Stimulated activated CD8-positive, alpha-beta memory T cell treated with anti-CD3 and anti-CD28 coated beads, Interleukin-12 subunit alpha, Interleukin-12 subunit beta, amount 100 ng/mL, for 24 hours (primary cell): ENCODE results near the gene CD79A.
"Not testable (repeated sequence)": the region's sequence is repeated elsewhere in the genome, so short reads cannot be mapped to it uniquely, and the experiment has no call there.

Experiments
- DNase-seq: peaks from one replicate; pipeline ENCODE4 v3.0.0-alpha.2; 2020; ENCODE audit errors: extremely low read depth

CD79A gene

DNA sequence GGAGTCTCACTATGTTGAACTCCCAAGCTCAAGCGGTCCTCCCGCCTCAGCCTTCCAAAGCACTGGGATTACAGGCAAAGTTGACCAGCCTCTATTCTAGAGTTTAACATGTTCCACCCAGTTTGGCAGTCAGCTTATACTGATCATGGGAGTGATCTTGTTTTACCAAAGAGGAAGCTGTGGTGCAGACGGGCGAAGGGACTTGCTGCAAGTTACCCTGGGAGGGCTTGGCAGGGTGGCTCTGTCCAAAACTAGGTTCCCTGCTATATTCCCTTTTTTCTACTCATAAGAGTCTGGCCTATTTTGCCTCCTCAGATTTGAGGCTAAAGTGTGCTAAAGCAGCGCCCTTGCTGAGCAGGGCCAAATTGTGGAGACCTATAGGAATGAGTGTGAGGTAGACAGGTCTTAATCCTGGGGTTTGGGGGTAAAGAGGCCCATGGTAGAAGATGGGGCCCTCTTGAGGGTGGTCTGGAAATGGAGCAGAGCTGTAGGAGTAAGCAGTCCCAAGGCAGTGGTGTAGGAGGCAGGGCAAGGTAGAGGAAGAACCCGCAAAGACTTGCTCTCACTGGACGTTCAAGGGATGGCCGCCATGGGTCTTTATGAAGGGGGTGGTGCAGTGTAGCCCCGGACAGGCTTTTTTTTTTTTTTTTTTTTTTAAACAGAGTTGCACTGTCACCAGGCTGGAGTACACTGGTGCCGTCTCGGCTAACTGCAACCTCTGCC, 13.7 kb upstream of the CD79A start:
- DNase-seq, result no peak

DNA sequence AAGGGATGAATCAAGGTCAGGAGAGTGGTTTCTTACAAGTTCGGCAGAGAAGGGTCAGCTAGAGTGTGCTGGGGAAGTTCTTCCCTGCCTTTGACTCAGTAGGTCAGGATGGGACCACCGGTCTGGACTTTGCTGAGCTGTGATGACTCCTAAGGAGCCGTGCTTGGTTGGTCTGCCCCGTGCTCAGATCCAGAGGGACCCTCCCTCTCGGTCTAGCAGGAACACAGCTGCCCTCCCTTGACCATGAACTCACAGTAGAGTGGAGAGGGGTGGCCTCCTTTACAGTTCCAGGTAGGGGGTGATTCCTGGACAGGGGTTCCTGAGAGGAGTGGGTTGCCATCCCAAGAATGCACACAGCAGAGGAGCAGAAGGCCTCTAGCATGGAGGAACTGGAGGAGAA, 12.7 kb upstream of the CD79A start:
- no peak for DNase-seq

DNA sequence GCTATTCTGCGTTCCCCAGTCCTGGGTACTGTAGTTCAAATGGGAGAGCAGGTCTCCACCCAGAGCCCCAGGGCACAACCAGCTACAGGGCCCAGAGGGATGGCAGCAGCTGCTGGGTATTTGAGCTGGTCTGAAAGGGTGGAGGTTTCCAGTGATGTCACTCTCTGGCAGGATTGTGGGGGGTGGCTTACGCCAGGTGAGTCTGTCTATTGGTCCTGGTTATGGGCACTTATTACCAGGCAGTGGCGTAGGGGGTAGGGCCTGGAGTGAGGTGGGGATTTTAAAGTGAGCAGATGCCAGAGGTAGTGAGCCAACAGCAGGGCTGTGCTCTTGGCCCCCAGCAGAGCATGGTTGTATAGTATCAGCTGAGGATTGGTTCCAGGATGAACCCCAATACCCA, 10.8 kb upstream of the CD79A start:
- no peak for DNase-seq

DNA sequence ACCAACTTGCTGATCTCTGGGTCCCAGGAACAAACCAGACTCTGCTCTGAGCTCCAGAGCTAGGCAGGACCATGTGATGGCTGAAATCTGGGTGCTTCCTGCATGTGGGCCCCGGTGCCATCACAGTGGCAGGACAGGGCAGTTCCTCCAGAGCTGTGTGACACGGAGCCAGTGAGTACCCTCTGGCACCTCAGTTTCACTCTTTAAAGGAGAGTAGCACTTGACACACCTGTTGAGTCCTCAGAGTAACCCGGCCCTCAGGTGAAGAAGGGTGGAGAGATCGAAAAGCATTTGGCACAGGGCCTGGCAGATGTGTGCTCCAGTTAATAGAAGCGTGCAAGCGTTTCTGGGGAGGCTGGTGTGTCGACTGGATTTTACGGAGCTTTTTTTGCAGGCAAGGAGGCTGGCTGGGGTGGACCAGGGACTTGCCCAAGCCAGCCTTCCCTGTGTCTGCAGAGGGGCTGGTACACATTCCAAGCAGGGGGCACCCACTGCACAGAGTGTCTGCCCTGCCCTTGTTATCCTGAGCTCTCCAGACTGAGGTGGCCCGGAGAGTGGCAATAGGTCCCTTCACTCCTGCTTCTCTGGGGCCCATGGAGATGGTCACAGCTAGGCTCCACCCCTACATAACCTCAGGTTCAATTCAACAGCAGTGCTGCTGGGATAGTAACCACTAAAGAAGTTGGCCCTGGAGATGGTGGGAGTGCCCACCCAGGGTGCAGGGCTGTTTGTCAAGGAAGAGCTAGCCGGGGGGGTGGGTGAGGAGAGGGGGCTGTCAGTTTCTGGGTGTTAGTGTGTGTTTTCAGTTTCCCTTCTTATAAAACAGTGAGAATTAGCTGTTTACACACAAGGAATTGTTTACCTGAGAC, 8.7 kb upstream of the CD79A start:
- DNase-seq, result no peak

DNA sequence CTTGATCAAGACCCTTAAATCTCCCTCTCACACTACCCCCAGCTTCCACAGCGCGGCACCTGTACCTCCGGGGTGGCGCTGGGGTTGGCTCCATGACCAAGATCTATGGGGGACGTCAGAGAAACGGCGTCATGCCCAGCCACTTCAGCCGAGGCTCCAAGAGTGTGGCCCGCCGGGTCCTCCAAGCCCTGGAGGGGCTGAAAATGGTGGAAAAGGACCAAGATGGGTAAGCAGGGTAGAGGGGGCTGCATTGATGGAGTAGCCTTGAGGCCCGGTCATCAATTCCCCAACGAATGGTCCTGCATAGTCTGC, 8.1 kb upstream of the CD79A start:
- no peak for DNase-seq

DNA sequence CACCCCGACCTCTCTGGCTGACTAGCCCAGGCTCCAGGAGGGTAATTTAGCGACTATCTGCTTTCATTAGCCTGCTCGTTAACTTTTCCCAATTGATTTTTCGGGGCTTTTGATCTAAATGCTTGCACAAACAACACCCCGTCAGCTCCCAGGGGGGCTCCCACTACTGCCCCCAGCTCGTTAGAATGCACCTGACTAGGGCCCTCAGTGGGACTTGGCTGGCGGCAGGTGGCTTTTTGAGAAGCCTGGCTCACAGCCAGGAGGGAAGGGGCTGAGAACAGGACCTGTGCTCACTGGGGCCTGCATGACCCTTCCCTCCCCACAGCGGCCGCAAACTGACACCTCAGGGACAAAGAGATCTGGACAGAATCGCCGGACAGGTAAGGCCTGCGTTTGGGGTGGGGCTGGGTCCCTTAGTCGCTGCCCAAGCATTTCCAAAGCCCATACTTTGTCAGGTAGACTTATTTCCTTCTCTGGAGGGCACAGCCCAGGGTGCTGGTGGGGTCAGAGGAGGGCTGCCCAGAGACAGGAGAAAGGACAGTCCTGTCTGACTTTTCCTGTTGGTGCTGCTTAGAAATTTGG, 7.6 kb upstream of the CD79A start:
- no peak for DNase-seq

DNA sequence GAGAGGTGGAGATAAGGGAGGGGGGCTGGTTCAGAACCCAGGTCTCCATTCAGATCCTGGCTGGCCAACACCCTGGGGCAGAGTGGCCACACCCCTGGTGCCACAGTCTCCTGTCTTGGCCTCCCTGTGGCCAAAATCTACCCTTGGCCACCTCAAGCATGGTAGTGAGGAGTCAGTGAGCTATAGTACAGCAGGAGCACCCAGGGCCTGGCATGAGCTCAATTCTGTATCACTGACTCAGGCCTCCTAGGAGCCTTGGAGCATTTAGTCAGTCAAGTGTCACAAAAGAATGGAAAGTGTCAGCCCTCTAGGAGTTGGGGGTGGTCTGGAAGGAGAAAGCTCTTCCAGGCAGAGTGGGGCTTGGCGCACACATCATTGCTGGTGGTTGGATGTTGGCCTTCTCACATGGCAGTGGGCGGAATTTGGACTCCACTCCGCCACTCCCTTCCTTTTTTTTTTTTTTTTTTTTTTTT, 6.6 kb upstream of the CD79A start:
- DNase-seq, result no peak

DNA sequence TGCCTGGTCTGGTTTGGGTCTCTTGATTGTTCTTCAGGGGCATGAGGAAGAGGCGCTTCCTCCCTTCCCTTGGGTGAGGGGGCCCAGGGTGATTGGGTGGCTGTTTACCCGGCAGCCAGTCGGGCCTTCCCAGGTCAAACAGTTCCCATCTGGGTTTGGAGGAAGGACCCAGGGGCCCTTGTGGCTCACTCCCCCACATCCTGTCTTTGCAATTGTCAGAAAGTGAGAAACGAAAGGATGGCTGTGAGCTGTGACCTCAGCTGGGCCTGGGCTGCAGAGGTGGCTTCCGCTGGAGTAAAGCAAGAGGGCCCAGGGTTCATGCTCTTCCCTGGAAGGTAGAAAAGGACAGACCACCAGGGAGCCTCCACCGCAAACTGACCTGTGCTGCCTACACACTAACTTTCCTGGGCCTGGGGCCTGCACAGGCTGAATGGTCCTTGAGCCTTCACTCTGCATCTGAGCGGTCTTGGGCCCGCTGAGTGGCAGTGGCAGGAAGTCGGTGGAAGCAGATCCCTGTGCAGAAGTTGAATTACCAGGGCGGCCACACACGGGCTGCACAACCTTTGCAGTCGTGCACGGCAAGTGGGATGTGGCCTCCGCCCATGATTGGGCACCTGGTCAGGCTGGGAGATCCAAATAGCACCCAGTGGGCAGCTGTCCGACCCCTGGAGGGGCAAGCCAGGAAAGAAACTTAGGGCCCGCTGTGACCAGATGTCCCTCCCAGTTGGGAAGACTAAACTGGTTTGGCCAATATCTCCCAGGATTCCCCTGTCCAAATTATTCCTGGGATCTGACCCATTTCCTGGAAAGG, 5.3 kb upstream of the CD79A start:
- no peak for DNase-seq

DNA sequence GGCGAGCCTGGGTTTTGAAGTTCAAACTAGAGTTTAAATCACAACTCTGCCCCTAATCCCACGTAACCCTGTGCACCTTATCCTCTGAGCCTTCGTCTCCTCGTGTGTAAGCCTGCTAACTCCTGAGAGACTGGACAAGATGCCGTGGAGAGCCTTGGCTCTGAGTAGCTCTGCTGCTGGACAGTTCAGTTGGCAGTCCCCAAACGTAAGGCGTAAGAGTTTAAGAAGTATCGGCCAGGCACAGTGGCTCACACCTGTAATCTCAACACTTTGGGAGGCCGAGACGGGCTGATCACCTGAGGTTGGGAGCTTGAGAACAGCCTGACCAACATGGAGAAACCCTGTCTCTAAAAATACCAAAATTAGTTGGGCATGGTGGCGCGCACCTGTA, 4.7 kb upstream of the CD79A start:
- no peak for DNase-seq

DNA sequence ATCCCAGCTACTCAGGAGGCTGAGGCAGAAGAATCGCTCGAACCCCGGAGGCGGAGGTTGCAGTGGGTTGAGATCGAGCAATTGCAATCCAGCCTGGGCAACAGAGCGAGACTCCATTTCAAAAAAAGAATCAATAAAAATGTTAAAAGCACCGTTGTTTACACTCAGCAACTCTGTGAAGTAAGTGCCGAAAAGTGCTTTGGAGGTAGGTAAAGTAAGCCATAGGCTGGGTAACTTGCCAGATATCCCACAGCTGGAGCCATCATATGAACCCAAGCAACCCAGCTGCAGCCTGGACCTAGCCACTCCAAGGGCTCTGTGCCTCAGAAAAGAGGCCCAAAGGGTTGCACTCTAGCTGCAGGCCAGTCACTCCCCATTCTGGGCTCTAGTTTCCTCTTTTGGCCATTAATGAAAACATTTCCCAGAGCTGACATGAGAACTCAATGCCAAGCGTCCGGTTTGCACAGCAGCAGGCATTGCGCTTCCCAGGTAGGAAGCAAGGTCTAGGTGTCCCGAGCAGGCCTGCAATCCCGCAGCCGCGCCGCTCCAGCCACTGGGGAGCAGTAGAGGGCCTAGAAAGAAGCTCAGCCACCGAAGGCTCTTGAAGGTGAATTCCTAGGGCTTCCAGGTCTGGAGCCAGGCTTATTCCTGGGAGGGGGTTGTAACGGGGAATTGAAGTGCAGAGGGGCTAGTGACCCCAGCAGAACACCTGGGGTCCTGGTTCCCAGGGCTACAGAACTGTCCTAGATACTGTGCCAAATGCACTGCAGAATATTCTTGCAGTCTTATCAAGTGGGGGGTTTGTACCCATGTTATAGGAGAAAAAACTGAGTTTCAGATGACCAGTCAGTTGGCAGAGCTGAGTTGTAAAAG, 4.1 kb upstream of the CD79A start:
- no peak for DNase-seq

DNA sequence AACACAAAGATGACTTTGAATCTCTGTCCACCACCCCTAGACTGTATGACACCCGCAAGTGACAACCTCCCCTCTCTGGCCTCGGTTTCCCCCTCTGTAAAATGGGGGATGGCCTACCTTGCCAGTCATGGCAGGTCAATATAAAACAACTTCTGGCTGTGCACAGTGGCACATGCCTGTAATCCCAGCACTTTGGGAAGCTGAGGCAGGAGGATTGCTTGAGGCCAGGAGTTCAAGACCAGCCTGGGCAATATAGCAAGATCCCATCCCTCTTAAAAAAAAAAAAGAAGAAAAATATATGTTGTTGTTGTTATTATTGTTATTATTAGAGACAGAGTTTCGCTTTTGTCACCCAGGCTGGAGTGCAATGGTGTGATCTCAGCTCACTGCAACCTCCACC, 1.1 kb upstream of the CD79A start:
- DNase-seq, result not testable (repeated sequence)

DNA sequence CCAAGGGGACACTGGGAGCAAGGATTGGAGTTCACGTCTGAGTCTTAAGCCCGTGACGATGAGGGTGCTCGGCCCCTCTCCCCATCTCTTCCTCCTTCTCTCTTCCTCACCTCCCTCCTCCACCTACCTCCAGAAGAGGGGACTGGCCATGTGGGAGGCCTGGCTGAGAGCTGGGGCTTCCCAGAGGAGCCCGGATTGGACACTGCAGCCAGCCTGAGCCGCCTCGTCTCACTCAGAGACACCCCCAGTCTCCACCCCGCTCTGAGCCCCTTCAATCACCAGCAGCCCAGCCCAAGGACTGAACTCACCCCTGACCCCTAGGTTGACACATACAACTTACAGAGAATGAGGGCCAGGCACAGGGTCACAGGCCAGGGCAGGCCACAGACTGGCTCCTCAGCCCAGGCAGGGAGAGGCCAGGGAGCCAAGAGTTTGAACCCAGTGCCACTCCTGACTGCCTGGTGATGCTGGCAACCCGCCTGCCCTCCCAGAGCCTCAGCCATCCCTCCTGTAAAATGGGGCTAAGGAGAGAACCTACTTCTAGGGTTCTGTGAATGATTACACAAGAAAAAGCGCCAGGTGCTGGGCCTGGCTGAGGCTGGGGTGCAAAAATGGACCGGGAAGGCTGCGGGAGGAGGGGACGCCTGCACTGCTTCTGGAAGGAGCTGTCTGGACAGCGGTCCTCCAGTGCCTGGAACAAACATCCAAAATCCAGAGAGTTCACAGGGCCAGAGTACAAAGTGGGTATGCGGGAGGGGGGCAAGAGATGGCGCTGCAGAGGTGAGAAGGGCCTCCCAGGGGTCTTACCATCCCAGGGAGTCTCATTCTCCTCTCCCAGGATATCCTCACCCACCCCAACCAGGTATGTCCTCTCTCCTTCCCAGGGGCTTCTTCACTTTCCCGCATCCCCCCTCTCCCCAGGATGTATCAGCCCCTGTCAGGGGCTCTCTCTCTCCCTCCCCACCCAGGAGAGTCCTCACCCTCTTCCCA, 1.1 kb downstream of the CD79A start:
- DNase-seq, result no peak

DNA sequence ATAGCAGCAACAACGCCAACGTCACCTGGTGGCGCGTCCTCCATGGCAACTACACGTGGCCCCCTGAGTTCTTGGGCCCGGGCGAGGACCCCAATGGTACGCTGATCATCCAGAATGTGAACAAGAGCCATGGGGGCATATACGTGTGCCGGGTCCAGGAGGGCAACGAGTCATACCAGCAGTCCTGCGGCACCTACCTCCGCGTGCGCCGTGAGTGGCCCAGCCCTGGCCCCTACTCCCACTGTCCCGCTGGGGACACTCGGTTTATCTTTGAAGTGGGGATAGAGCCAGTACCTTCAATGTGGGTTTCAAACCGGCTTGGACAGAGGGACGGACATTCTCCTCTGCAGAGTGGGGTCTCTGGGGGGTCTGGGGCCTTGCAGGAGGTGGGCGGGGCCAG, 2.0 kb downstream of the CD79A start:
- DNase-seq, result no peak

DNA sequence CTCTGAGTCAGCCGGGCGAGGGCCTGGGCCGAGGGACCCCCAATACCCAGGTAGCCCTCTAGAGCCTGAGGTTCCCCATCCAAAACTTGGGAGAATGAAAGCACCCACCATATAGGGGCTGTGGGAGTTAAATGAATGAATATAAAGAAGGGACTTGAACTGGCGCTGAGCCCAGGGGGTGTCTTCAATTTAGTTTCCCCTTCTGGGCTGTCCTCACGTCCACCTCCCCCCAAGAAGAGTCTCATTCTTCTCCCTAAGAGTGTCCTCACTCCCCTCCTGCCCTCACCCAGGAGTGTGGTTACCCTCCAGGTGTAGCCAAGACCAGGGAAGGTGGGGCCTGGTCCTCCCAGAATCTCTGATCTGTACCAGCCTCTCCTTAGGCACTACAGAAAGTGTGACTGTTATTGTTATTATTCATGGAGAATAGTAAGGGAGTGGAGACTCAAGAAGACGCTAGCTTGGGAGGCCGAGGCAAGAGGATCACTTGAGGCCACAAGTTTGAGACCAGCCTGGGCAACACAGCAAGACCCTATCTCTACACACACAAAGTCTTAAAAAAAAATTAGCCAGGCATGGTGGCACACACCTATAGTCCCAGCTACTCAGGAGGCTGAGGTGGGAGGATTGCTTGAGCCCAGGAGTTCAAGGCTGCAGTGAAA, 2.7 kb downstream of the CD79A start:
- no peak for DNase-seq

DNA sequence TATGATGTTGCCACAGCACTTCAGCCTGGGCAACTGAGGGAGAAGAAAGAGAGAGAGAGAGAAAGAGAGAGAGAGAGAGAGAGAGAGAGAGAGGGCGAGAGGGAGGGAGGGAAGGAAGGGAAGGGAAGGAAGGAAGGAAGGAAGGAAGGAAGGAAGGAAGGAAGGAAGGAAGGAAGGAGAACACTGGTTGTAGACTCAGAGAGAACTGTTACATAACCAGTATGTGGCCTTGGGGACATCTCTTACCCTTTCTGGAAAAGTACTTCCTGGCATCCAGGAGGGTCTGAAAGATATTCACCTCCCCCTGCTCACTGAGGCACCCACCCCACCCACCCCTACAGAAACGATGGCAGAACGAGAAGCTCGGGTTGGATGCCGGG, 3.2 kb downstream of the CD79A start:
- no peak for DNase-seq

DNA sequence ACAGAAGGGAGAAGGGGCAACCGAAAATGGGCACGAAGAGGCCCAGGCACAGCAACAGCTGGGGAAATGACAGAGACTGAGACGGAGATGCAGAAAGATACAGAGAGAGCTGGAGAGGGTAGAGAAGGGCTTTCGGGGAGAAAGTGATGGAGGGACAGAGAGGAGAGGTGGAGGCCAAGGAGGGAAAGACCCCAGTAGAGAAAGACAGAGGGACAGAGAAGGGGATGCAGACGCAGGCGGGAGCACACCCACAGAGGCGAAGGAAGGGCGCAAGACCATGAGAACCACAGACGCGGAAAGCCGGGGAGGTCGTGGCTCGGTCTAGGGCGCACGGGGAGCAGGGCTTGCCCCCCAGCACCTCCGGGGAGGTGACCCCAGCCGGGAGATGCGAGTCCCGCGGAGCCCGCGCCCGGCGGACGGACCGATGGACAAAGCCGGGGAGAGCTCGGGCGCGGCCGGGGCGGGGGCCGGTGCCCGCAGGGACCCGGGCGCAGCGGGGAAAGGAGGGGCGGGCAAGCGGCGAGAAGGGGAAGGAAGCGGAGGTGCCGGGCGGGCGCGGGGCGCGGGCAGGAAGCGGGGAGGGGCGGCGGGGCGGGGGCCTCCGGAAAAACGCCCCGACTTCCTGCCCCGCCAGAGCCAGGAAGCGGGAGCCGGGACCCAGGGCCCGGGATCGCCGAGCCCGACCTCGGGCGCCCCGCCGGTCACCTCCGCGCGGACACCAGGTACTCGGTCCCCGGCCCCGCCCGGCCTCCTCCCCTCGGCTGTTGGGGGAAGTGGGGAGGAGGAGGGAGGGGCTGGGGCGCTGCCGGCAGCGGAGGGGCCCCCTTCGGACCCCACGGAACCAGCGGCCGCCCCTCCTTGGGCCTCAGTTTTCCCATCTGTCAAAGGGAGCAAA, 5.7 kb downstream of the CD79A start, which contains the start of gene ARHGEF1:
TSS of gene ARHGEF1 (plus strand) at position 617 of the 895 bp plus-strand sequence. CDS start 4,899 bp downstream, outside the sequence.
- DNase-seq, result no peak

DNA sequence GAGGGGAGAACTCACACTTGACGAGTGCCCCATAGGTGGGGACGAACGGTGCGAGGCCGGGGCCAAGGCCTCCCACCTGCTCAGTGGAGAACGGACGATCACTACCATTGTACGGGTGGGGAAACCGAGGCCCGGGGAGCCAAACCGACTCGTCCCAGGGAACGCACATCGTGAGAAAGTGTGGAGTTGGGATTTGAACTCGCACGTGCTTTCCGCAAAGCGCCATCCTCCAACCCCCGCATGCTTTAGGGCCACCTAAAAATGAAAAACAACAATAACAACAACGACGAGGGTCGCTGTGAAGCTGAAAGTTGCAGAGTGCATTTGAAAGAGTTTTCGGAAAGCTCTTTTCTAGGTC, 6.4 kb downstream of the CD79A start:
- no peak for DNase-seq
